ENCODE measurements around the gene APELA. TPM values are rescaled to one million over a fixed set of nuclear protein-coding genes. Genes with fewer than 3 reads are reported as not detected.

The APELA gene
- total and polyA plus RNA-seq, 3 experiments from 2014 or later, result not detected

- Mint-ChIP-seq H3K4me1 (peaks cover 0 to 4% (median 3%) of the 10 kb centered on the region in 3 donors), H3K36me3 (no peaks in the 10 kb centered on the region), H3K4me3 (no peak overlapping the region), H3K27me3 (peaks cover 2 to 9% of the 10 kb centered on the region in 2 donors), H3K27ac (no peak overlapping the region), H3K9me3 (peaks cover 0 to 2% (median 0%) of the 10 kb centered on the region in 5 donors)
- Histone ChIP-seq H3K4me1 (ENCODE audit: insufficient read depth, low read length) (no peaks in the 10 kb centered on the region), H3K27ac (ENCODE audit: low read depth, low read length) (no peak overlapping the region), H3K36me3 (ENCODE audit: insufficient read depth, low read length) (no peaks in the 10 kb centered on the region), H3K9me3 (ENCODE audit: low read length) (no peaks in the 10 kb centered on the region), H3K4me3 (ENCODE audit: low read length) (no peak overlapping the region), H3K27me3 (ENCODE audit: insufficient read depth, low read length, poor library complexity, severe bottlenecking) (no peaks in the 10 kb centered on the region)
- POLR2A ChIA-PET, result no interaction called here
- CTCF ChIA-PET, result no interaction called here
- DNase-seq, result no peak
Observed at GRCh38 chr4:164872481-164872880, 4.5 kb upstream of the APELA start.

- Mint-ChIP-seq H3K4me3 (no peak overlapping the region), H3K36me3 (no peaks in the 10 kb centered on the region), H3K4me1 (peaks cover 0 to 4% (median 3%) of the 10 kb centered on the region in 3 donors), H3K27me3 (peaks cover 0 to 9% of the 10 kb centered on the region in 2 donors), H3K9me3 (no peaks in the 10 kb centered on the region), H3K27ac (no peak overlapping the region)
- ChIA-PET POLR2A (no interaction called here), CTCF (no interaction called here)
- Histone ChIP-seq H3K9me3 (ENCODE audit: low read length) (no peaks in the 10 kb centered on the region), H3K27ac (ENCODE audit: low read depth, low read length) (no peak overlapping the region), H3K27me3 (ENCODE audit: insufficient read depth, low read length, poor library complexity, severe bottlenecking) (no peaks in the 10 kb centered on the region), H3K4me1 (ENCODE audit: insufficient read depth, low read length) (no peaks in the 10 kb centered on the region), H3K4me3 (ENCODE audit: low read length) (no peak overlapping the region), H3K36me3 (ENCODE audit: insufficient read depth, low read length) (no peaks in the 10 kb centered on the region)
- DNase-seq, result no peak
Observed at GRCh38 chr4:164874789-164875188, 2.2 kb upstream of the APELA start.

- Histone ChIP-seq H3K4me3 (ENCODE audit: low read length) (no peak overlapping the region), H3K27me3 (ENCODE audit: insufficient read depth, low read length, poor library complexity, severe bottlenecking) (no peaks in the 10 kb centered on the region), H3K4me1 (ENCODE audit: insufficient read depth, low read length) (no peaks in the 10 kb centered on the region), H3K9me3 (ENCODE audit: low read length) (no peaks in the 10 kb centered on the region), H3K36me3 (ENCODE audit: insufficient read depth, low read length) (no peaks in the 10 kb centered on the region), H3K27ac (ENCODE audit: low read depth, low read length) (no peak overlapping the region)
- peaks cover 4 to 9% of the 10 kb centered on the region in 2 donors for H3K27me3 Mint-ChIP-seq
- no peak overlapping the region for H3K4me3 Mint-ChIP-seq
- no peak for DNase-seq
- peaks cover 0 to 4% (median 3%) of the 10 kb centered on the region in 3 donors for H3K4me1 Mint-ChIP-seq
- no peak overlapping the region for H3K27ac Mint-ChIP-seq
- H3K36me3 Mint-ChIP-seq, result no peaks in the 10 kb centered on the region
- ChIA-PET CTCF (no interaction called here), POLR2A (no interaction called here)
- peaks cover 0 to 8% (median 3%) of the 10 kb centered on the region in 5 donors for H3K9me3 Mint-ChIP-seq
Observed at GRCh38 chr4:164880489-164881262, 3.7 kb downstream of the APELA start.

GRCh38 chr4:164888096-164888715, 11.2 kb downstream of the APELA start:
- POLR2A ChIA-PET, result no interaction called here
- H3K4me1 ChIP-seq (ENCODE audit: insufficient read depth, low read length), result no peaks in the 10 kb centered on the region
- DNase-seq, result no peak
- no peaks in the 10 kb centered on the region for H3K9me3 ChIP-seq (ENCODE audit: low read length)
- no peak overlapping the region for H3K27ac Mint-ChIP-seq
- H3K4me3 ChIP-seq (ENCODE audit: low read length), result no peak overlapping the region
- CTCF ChIA-PET, result no interaction called here
- peaks cover 3 to 16% of the 10 kb centered on the region in 2 donors for H3K27me3 Mint-ChIP-seq
- no peaks in the 10 kb centered on the region for H3K36me3 Mint-ChIP-seq
- H3K4me1 Mint-ChIP-seq, result no peaks in the 10 kb centered on the region
- no peaks in the 10 kb centered on the region for H3K36me3 ChIP-seq (ENCODE audit: insufficient read depth, low read length)
- H3K27ac ChIP-seq (ENCODE audit: low read depth, low read length), result no peak overlapping the region
- H3K27me3 ChIP-seq (ENCODE audit: insufficient read depth, low read length, poor library complexity, severe bottlenecking), result no peaks in the 10 kb centered on the region
- H3K9me3 Mint-ChIP-seq, result peaks cover 0 to 5% (median under 1%) of the 10 kb centered on the region in 5 donors
- H3K4me3 Mint-ChIP-seq, result no peak overlapping the region

- no peaks in the 10 kb centered on the region for H3K4me1 Mint-ChIP-seq
Observed at GRCh38 chr4:164890691-164891090, 13.7 kb downstream of the APELA start.

GRCh38 chr4:164892018-164892417, 15.0 kb downstream of the APELA start:
- Histone ChIP-seq H3K36me3 (ENCODE audit: insufficient read depth, low read length) (no peaks in the 10 kb centered on the region), H3K27ac (ENCODE audit: low read depth, low read length) (no peak overlapping the region), H3K4me3 (ENCODE audit: low read length) (no peak overlapping the region), H3K4me1 (ENCODE audit: insufficient read depth, low read length) (no peaks in the 10 kb centered on the region), H3K27me3 (ENCODE audit: insufficient read depth, low read length, poor library complexity, severe bottlenecking) (no peaks in the 10 kb centered on the region), H3K9me3 (ENCODE audit: low read length) (no peaks in the 10 kb centered on the region)
- H3K36me3 Mint-ChIP-seq, result no peaks in the 10 kb centered on the region
- H3K4me3 Mint-ChIP-seq, result no peak overlapping the region
- no peaks in the 10 kb centered on the region for H3K9me3 Mint-ChIP-seq
- H3K4me1 Mint-ChIP-seq, result no peaks in the 10 kb centered on the region
- CTCF ChIA-PET, result no interaction called here
- H3K27me3 Mint-ChIP-seq, result peaks cover 1 to 18% of the 10 kb centered on the region in 2 donors
- POLR2A ChIA-PET, result no interaction called here
- no peak overlapping the region for H3K27ac Mint-ChIP-seq
- no peak for DNase-seq

More at GRCh38 chr4:164890691-164891090, 13.7 kb downstream of the APELA start:
- no peak overlapping the region for H3K4me3 ChIP-seq (ENCODE audit: low read length)
- CTCF ChIA-PET, result no interaction called here
- no peaks in the 10 kb centered on the region for H3K9me3 ChIP-seq (ENCODE audit: low read length)
- no peaks in the 10 kb centered on the region for H3K36me3 ChIP-seq (ENCODE audit: insufficient read depth, low read length)
- POLR2A ChIA-PET, result no interaction called here
- peaks cover 1 to 18% of the 10 kb centered on the region in 2 donors for H3K27me3 Mint-ChIP-seq
- no peaks in the 10 kb centered on the region for H3K36me3 Mint-ChIP-seq
- no peak overlapping the region for H3K4me3 Mint-ChIP-seq
- DNase-seq, result no peak
- H3K27ac ChIP-seq (ENCODE audit: low read depth, low read length), result no peak overlapping the region
- no peaks in the 10 kb centered on the region for H3K4me1 ChIP-seq (ENCODE audit: insufficient read depth, low read length)
- no peaks in the 10 kb centered on the region for H3K9me3 Mint-ChIP-seq
- no peaks in the 10 kb centered on the region for H3K27me3 ChIP-seq (ENCODE audit: insufficient read depth, low read length, poor library complexity, severe bottlenecking)
- H3K27ac Mint-ChIP-seq, result no peak overlapping the region

DNA sequence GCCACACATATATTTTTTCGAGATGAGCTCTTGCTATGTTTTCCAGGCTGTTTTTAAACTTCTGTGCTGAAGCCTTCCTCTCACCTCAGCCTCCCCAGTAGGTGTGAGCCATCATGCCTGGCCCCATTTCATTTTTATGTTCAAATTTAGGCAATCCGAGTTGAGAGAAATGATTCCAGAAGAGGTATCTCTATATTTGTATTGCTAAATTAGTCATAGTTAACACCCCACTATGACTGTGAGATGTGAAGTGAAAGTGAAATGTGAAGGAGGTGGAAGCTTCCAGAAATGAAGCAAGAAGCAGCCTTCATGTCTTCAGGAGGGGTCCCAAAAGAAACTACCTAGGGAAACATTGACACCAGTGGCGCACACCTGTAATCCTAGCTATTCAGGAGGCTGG, 17.7 kb downstream of the APELA start:
- Mint-ChIP-seq H3K4me3 (no peak overlapping the region), H3K9me3 (peaks cover 0 to 5% (median 2%) of the 10 kb centered on the region in 5 donors), H3K27me3 (peaks cover 0 to 22% of the 10 kb centered on the region in 2 donors), H3K36me3 (no peaks in the 10 kb centered on the region), H3K4me1 (no peaks in the 10 kb centered on the region), H3K27ac (no peak overlapping the region)
- H3K9me3 ChIP-seq (ENCODE audit: low read length), result no peaks in the 10 kb centered on the region
- POLR2A ChIA-PET, result no interaction called here
- no peaks in the 10 kb centered on the region for H3K4me1 ChIP-seq (ENCODE audit: insufficient read depth, low read length)
- no peaks in the 10 kb centered on the region for H3K27me3 ChIP-seq (ENCODE audit: insufficient read depth, low read length, poor library complexity, severe bottlenecking)
- no peaks in the 10 kb centered on the region for H3K36me3 ChIP-seq (ENCODE audit: insufficient read depth, low read length)
- CTCF ChIA-PET, result no interaction called here
- DNase-seq, result no peak
- no peak overlapping the region for H3K4me3 ChIP-seq (ENCODE audit: low read length)
- no peak overlapping the region for H3K27ac ChIP-seq (ENCODE audit: low read depth, low read length)

- Mint-ChIP-seq H3K36me3 (no peaks in the 10 kb centered on the region), H3K27me3 (peaks cover 0 to 4% of the 10 kb centered on the region in 2 donors), H3K9me3 (peaks cover 0 to 5% (median under 1%) of the 10 kb centered on the region in 5 donors), H3K4me3 (no peak overlapping the region), H3K27ac (no peak overlapping the region), H3K4me1 (no peaks in the 10 kb centered on the region)
- H3K4me3 ChIP-seq (ENCODE audit: low read length), result no peak overlapping the region
- H3K9me3 ChIP-seq (ENCODE audit: low read length), result no peaks in the 10 kb centered on the region
- CTCF ChIA-PET, result no interaction called here
- no peak overlapping the region for H3K27ac ChIP-seq (ENCODE audit: low read depth, low read length)
- H3K4me1 ChIP-seq (ENCODE audit: insufficient read depth, low read length), result no peaks in the 10 kb centered on the region
- no peaks in the 10 kb centered on the region for H3K27me3 ChIP-seq (ENCODE audit: insufficient read depth, low read length, poor library complexity, severe bottlenecking)
- DNase-seq, result no peak
- POLR2A ChIA-PET, result no interaction called here
- no peaks in the 10 kb centered on the region for H3K36me3 ChIP-seq (ENCODE audit: insufficient read depth, low read length)
Observed at GRCh38 chr4:164902608-164903007, 25.6 kb downstream of the APELA start.
